RKO (cell line): ENCODE results near the gene ZNF319.
"Not testable (repeated sequence)": the region's sequence is repeated elsewhere in the genome, so short reads cannot be mapped to it uniquely, and the experiment has no call there.

Source experiments
- DNase-seq: peaks from one replicate; pipeline ENCODE4 v3.0.0-alpha.2; 2016; ENCODE audit warnings: low spot score

Gene ZNF319

DNA sequence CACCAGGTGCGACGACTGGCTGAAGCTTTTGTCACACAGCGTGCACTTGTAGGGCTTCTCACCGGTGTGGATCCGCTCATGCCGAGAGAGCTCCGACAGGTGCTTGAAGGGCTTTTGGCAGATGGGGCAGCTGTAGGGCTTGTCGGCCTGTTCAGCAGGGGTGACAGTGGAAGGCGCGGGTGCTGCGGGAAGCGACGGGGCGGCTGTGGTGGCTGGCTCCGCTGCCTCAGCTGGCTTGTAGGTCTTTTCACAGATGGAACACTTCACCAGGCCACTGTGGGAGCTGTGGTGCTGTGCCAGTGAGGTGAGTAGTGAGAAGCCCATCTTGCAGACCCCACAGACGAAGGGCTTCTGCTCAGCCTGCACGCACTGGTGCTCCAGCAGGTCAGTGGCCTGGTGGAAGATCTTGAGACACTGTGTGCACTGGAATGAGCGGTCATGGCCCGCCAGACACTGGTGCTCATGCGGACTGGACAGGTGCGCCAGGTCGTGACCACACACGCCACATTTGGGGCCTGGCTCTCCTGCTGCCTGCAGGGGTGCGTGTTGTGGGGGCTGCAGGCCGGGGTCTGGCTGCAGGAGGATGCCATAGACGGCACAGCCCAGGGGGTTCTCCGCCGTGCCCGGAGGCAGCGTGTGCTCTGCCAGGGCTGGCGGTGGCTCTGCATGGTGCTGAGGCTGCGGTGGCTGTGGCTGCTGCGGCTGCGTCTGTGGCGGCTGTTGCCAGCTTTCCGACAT lies 2.8 kb downstream of the ZNF319 start:
- no peak for DNase-seq

DNA sequence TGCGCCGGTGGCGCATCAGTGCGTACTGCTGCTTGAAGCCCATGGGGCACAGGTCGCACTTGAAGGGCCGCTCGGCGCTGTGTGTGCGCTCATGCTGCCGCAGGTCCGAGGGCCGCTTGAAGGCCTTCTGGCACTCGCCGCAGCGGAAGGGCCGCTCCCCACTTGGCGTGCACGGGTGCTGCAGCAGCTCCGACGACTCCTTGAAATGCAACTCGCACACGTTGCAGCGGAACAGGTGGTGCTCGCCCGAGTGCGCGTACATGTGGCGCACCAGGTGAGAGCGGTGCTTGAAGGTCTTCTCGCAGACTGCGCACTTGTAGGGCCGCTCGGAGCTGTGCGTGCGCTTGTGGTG lies 3.3 kb downstream of the ZNF319 start:
- no peak for DNase-seq

DNA sequence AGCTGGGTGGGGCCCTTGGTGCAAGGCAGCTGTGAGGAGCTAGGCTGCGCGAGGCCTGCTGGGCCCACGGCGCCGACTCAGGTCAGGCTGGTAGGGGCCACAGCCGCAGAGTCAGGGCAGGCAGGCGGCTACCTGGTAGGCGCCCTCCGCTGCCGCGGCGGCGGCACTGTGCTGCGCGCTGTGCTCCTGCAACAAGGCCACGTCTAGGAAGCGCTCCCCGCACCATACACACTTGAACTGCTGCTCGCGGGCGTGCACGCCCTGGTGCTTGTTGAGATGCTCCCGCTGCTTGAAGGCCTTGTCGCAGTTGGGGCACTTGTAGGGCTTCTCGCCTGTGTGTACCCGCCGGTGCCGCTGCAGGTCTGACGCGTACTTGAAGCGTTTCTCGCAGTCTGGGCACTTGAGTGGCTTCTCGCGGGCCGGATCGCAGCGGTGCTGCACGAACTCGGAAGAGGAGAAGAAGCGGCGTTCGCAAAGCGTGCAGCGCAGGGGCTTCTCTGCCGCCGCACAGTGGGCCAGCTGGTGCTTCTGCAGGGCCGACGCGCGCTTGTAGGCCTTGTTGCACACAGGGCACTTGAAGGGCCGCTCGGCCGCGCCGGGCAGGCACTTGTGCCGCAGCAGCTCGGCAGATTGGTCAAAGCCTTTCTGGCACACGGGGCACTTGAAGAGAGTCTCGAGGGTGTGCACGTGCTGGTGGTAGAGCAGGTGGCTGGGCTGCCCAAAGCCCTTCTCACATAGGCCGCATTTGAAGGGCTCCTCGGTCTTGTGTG lies 3.9 kb downstream of the ZNF319 start:
- DNase-seq, result no peak

DNA sequence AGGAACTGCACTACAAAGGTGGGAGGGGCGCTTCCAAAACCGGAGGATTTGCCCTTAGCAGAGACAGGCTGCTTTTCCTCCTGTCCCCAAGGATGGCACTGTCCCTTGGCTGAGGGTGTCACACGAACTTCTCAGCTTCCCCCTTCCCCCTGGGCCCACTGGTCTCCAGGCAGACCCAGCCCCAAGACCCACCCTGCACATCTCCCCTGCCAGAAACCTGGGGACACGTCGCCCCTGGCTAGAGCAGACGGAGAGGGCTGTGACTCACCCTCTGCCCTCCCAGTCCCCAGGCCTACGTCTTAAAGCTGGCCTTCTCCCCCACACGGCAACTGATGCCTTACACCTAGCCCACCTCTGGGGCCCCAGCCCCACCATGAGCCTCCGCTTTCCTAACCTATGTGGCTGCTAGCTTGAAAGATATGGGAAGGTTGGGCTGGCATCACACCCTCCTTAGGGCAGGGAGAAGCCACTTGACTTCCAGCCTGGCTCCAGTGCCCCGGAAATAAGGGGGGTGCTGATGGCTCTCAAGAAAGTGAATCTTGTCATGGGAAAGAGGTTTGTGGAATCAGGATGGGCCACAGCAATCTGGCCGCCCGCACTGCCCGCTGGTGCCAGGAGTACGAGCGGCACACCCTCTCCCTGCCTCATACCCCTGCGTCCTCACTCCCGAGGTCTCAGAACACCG lies 4.6 kb downstream of the ZNF319 start:
- no peak for DNase-seq

DNA sequence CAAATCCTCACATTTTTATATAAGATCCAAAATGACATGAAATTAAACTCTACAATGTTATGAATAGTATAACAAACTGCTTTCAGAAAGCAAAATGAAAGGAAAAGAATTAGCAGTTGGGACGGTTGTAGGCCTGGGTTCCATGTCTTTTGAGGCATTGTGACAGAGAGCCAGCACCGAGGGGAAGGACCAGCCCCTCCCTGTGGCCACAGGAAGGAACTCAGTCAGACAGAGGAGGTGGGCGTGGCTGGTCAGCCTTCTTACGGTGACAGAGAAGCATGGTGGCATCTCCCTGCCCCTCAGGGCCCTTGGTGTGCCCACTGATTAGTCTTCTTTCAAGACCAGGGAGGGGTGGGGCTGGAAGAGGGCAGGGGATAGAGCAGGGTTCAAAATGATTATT lies 5.7 kb downstream of the ZNF319 start:
- peak; percentile 58 for DNase-seq

DNA sequence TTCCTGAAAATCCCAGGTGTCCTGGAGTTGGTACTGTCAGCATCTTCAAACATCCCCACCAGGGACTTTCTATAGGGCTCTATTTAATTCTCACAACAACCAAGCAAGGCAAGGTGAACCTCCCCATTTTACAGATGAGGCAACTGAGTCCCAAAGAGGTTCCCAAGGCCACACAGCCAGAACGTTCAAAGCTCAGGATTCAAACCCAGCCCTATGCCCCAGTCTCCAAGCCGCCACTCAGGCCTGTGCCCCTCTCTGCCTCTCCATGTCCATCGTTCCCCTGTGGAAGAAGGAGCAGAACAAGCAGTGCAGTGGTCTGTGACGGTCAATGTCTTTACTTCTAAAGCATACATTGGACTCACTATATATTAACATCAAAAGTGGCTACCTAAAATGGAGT lies 6.1 kb downstream of the ZNF319 start:
- DNase-seq, result no peak

DNA sequence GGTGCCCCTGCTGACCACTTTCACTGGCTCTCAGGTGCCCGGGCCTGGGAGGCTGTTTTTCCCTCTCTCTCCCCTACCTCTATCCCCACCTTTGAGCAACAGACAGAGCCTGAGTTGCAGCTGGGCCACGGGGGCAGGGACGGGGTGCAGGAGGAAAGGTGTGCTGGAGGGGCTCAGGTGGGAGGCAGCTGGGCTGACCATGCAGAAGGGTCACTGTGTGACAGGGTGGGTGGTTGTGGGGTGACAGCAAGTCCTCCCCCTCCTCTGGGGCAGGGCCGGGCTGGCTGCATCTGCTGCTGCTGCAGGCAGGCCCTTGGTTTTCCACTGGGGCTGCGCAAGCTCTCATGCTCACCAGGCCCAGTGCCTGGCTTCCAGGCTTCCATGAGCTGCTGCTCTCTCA lies 6.6 kb downstream of the ZNF319 start:
- DNase-seq, result no peak

DNA sequence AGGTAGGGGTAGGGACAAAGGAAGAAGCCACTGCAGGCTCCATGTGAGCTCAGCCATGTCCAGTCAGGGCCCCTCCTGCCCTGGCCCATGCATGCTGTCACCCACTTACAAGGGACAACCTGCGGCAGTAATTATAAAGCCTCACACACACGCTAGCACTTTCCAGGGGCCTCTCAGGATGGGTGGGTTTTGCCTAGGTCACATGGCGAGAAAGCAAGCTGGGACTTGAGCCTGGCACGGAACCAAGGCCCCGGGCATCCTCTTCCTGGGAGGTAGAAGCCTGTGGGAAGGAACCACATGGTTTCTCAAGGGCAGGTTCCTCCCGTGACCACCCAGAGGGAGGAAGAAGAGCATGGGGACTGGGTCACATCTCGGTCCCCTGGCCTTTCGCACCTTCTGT lies 7.0 kb downstream of the ZNF319 start:
- no peak for DNase-seq

DNA sequence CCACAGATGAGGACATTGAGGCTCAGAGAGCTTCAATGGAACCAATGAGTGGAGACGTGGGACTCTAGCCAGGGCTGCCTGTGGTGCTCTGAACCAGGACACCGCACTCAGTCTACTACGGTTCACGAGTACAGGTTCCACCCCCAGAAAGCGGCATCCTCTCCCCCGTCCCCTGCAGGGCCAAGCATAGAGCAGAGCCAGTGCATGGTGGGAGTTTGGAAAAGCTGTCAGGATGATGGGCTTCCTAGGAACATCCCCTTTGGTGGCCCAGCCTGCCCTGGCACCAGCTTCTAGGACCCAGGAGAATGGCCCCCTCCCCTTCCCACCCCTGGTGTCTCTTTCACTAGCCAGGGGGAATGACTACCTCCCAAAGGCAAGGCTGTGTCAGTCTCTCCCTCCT lies 8.4 kb downstream of the ZNF319 start:
- no peak for DNase-seq

DNA sequence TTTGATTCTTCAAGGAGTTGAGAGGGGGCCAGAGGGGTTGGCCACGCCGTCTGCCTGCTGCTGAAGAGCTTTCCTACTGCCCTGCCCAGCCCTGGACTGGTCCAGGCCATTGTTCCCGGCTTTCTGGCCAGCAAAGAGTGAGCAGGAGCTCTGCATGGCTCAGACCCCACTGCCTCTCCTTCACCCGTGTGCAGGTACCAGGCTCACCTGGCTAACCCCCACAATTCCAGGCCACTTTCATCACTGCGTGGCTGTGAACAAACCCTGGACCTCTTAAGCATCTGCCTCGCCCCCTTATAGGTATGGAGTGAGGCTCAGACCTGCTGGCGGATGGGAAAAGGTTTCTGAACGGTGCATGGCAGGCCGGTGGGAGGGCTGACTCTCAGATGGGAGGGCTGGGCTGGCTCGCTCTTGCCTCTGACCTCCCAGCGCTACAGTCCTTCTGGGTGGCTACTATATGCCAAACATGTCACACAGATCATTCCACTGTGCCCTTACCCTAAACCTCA lies 8.9 kb downstream of the ZNF319 start:
- DNase-seq, result no peak

DNA sequence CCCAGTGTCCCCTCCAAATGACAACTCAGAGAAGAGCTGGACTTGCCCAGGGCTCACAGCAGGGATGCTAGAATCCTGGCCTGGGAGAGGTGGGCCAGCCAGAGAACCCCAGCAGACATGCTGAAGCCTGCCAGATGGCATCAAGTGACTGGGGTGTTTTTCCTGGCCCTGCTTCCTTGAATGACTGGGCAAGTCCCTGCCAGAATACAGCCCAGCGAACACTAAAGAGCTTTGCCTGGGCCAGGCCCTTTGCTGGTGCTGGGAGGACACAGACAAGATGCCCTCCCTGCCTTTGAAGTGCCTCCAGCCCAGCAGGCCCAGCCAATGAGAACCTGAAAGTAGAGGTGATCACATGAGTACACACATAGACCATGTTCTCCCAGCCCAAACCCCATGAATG lies 11.5 kb downstream of the ZNF319 start:
- DNase-seq, result no peak

DNA sequence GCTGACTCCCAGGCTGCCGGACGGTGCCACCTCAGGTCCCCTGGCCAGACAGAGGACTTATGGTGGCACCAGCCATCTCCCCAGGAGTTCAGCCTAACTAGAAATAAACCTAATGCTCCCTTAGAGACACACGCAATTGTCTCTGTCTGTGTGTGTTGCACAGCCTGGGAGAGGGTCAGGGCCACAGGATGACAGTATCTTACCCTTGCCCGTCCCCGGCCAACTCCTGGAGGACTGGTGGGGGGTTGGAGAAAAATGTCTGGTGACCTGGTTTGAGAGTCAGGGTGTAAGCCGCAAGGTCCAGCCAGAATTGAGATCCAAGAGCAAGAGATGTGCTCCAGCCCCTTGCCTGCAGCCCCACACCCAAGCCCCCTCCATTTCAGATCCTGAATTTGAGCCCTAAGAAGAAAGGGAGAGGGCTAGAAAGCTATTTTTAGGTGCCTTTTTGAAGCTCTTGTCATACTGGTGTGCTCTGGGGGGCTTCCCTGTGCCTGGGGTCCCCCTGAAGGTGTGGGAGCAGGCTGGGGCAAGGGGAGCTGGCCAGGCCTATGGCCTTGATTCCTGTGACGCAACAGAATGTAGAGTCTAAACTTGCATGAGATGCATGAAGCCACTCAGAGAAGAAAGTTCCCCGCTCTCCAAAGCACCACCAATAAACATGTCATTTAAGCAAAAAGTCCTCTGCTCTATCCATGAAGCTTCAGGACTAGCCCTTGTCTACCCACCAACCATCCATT lies 12.9 kb downstream of the ZNF319 start:
- no peak for DNase-seq

DNA sequence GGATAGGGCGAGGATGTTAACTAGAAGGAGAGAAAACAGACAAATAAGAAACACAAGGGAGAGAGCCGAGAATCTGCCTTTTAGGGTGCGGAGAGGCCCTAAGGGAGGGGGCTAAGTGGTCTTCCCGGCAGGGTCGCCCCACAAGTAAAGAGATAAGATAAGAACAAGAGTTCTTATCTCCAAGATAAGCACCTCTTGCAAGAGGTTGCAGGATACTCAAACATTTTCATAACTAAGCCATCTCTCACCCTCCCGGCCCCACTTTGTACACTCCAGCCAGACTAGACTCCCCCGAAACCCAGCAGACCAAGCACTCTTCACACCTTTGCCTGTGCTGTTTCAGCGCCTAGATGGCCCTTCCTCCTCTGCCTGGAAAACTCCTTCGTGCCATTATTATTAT lies 14.3 kb downstream of the ZNF319 start:
- DNase-seq, result no peak

DNA sequence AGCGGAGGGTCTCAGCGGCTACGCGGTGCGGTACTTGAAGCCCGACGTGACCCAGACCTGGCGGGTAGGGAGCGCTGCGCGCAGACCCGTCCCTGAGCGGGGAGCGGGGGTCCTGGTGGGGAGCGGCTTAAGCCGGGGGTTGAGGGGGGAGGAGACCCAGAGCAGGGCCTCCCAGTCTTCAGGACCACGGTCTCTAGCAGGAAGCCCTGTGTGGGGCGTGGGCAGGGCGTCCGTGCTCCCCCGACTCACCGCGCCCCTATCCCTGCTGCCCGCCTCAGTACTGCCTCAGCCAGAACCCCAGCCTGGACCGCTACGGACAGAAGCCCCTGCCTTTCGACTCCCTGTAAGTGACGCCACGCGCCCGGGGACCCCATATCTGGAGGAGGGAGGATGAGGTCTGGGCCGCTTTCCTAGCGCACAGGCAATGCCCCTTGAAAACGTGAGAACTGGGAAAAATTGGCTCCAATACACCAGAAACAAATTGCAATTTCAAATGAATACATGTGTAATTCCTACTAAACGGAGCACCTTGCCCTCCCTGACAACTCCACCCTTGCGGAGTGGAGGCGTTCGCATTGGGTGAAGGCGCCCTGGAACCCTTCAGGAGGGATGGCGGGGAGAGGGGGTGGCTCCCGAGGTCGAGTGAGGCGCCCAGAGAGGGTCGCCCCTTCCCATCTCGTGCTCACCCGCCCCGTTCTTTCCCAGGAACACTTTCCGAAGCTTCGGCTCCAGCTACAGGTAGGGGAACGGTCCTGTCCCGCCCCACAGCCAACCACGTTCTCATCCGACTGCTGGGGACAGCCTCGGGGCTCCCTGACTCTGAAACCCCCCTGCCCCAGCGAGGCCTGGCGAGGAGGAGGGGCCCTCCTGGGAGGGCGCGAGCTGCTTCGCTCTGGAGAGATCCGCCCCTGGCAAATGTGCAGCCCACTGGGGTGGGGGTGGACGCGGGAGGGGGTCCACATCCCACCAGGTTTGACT lies 15.0 kb downstream of the ZNF319 start:
- DNase-seq, result no peak

DNA sequence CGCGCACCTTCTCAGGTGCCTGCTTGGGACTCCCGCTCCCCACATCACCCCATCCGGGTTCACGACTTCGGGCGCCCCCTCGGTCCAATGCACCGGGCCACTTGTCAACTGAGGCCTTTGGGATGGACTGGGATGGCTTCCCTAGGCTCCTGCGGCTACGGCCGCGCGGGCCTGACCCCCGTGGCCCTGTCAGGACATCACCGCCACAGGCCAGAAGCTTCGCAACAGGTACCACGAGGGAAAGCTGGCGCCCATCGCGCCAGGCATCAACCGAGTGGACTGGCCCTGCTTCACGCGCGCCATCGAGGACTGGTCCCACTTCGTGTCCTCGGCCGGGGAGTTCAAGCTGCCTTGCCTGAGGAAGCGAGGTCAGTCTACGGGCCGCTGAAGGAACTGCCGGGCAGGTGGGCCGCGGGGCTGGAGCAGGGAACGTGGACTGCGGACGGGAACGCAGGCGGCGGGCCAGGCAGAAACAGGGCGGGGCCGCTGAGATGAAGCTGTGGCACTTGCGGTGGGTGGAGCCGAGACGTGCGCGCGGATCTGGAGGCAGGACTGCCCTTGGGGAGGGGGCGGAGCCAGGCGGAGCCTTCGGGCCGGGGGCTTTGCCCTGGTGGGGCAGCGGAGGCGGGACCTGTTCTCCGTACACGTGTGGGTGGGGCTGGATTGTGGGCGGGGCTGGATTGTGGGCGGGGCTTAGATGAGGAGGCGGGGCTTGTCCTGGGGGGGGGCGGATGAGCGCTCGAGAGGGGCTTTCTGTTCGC lies 15.8 kb downstream of the ZNF319 start:
- DNase-seq, result no peak

DNA sequence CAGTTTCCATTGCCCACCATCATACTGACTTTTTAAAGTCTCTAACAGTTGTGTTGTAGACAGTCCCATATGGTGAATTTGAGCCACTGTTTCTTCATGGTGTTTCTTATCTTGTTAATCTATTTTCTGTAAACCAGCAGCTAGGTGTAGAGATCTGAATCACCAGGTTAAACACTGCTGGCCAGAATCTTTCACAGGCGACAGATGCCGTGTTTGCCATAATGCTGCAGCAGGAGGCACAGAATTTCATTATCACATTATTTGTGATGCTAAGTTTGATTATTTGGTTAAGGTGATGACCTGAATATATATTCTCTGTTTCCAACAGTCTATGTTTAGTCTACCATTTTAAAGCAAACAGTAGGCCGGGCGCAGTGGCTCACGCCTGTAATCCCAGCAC lies 18.1 kb downstream of the ZNF319 start:
- no peak for DNase-seq

DNA sequence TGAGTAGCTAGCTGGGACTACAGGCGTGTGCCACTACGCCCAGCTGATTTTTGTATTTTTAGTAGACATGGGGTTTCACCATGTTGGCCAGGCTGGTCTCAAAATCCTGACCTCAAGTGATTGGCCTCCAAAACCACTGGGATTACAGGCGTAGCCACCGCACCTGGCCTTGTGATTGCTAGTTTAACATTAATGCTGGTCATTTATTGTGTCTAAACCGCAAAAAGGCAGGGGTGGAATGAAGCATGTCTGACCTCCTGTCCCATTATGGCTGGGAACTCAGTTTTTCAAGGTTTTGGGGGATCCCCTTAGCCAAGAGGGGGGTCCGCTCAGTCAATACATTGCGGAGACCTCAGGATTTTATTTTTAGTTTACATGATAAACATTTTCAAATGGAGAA lies 18.8 kb downstream of the ZNF319 start:
- DNase-seq, result no peak

DNA sequence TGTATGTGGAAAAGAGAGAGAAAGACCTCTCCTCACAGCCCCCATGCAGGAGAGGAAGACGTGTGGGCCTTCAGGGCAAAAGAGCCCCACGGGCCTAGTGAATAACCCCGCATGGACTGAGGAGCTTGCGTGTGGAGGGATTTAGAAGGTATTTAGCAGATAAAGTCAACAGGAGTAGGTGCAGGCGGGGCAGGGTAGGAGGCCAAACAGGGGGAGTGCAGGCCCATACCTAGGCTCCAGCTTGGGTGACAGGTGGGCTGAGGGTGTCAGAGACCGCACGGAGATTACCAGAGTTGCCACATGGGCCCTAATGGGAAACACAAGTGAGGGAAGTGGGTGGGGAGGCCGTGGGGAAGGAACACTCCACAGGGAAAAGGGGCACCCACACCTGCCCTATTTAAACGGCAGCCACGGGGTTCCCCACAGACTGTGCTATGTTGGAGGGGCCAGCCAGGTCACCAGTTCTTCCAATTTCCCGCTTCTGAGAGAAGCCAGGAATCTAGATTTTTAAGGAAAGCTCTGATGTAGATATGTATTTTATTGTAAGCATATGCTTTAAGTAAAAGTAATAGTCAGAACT lies 21.4 kb downstream of the ZNF319 start:
- DNase-seq, result no peak

DNA sequence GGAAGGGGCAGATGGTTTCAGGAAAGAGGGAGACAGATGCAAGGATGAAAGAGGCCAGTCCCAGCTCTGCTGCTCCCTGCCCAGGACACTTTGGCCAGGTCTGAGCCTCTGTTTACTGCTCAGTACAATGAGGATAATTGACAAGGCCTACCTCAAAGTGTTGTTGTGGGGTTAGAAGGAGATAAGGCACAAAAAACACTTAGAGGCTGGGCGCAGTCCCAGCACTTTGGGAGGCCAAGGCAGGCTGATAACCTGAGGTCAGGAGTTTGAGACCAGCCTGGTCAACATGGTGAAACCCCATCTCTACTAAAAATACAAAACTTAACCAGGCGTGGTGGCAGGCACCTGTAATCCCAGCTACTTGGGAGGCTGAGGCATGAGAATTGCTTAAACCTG lies 22.4 kb downstream of the ZNF319 start:
- not testable (repeated sequence) for DNase-seq
